Measurements from ENCODE around the gene CREG1. TPM values are rescaled to one million over a fixed set of nuclear protein-coding genes. Genes with fewer than 3 reads are reported as not detected.

The CREG1 gene
- total RNA-seq, 1 donor: 34.1 TPM

DNA sequence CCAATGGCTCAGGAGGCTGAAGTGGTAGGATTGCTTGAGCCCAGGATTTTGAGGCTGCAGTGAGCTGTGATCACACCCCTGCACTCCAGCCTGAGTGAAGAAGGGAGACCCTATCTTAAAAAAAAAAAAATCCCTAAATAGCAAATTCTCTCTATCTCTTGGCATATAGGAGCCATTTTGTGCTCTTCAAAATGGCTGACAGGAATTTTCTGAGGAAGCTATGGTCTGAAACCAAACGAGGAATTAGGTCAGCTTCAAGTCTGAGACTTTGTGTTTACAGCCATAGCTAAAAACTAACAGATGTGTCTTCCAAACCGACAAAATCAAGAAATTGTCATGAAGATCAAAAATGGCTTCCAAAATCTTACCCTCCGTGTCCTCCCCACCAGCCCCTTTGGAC is 45.8 kb downstream of the CREG1 start:
- no peak for DNase-seq (ENCODE audit: low read depth)
- H3K4me3 ChIP-seq (ENCODE audit: low read depth, low read length): no peak overlapping the region
- TF ChIP-seq, protein P1, sequence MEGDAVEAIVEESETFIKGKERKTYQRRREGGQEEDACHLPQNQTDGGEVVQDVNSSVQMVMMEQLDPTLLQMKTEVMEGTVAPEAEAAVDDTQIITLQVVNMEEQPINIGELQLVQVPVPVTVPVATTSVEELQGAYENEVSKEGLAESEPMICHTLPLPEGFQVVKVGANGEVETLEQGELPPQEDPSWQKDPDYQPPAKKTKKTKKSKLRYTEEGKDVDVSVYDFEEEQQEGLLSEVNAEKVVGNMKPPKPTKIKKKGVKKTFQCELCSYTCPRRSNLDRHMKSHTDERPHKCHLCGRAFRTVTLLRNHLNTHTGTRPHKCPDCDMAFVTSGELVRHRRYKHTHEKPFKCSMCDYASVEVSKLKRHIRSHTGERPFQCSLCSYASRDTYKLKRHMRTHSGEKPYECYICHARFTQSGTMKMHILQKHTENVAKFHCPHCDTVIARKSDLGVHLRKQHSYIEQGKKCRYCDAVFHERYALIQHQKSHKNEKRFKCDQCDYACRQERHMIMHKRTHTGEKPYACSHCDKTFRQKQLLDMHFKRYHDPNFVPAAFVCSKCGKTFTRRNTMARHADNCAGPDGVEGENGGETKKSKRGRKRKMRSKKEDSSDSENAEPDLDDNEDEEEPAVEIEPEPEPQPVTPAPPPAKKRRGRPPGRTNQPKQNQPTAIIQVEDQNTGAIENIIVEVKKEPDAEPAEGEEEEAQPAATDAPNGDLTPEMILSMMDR (IDR thresholded peaks at IDR 0.05; ENCODE audit: insufficient read depth, low read depth, low read length): no peak

DNA sequence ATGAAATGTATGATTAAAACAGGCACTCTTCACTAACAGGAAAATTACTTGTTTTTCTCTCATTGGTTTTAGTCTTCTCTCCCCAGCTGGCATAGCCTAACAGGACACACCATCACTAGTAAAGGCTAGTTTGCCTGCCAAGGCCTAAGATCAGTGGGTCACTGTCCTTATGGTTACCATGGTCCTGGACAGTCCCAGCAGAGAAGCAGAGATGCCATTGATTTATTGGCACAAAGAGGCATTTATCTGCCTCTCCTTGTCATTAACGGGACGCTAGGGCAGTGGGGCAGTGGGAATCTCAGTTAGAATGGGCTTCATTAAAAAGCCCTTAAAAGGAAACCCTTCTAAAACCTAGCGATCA is 49.1 kb downstream of the CREG1 start:
- no peak overlapping the region for H3K4me3 ChIP-seq (ENCODE audit: low read depth, low read length)
- TF ChIP-seq, protein P1 (IDR thresholded peaks at IDR 0.05; ENCODE audit: insufficient read depth, low read depth, low read length): no peak
- no peak for DNase-seq (ENCODE audit: low read depth)

DNA sequence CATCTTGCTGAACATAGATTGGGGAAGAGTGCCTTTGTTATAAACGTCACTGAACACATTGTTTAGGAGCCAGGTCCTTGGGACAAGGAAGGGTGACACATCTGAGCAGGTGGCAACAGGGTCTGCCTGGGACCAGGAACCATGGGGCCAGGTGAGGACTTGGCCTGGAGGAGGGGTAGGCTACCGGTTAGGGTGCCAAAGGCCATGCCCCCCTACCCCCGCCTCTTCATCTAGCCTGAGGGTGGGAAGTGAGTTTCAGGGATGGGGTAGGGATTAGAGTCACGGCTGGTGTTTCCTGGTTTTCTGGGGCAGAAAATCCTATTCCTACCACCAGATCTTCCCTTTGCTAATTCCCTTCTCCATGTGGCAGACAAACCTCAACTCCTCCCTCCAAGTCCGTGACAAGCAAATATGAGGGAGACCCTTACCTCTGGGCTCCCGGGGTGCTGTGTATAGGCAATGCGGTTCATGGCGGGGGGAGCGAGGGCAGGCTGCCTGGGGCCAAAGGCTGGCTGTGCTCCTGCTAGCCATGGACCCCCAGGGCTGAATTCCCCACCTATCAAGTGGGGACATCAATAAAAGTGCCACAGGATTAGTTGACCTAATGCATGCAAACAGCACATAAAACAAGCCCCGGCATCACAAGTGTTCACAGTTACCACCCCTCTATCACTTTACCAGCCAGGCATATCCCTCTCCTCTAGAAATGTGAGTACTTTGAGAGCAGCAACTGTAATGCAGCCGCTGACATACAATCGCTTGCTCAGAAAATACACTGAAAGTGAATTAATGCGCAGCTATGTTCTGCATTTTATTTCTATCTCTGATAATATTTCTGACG is 49.7 kb downstream of the CREG1 start:
- H3K4me3 ChIP-seq (ENCODE audit: low read depth, low read length): no peak overlapping the region
- TF ChIP-seq, protein P1 (IDR thresholded peaks at IDR 0.05; ENCODE audit: insufficient read depth, low read depth, low read length): no peak
- no peak for DNase-seq (ENCODE audit: low read depth)

DNA sequence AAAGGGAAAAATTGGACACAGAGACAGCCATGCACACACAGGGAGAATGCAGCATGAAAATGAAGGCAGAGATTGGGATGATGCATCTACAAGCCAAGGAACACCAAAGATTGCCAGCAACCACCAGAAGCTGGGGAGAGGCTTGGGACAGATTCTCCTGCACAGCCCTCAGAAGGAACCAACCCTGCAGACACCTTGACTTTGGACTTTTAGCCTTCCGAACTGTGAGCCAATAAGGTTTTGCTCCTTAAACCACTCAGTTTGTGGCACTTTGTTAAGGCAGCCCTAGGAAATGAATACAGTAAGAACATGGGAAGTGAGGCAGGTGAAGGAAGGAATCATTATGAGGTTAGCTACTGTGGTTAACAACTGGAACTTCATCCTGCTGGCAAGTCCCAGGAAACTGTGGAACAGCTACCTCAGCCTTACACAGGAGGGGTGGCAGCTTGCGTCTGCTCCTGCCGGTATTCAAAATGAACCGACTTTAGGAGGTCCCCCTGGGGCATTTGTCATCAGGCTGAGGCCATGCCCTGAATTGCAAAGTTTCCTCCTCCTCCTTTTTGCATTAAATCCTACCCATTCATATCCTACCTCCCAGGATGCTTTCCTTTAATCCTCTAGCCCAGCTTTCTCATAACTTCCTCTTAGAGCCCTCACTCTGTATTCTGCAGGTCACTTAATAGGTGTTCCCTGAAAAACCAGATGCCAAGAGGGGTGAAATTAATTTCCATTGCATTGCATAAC is 50.7 kb downstream of the CREG1 start:
- DNase-seq (ENCODE audit: low read depth): no peak
- TF ChIP-seq, protein P1 (IDR thresholded peaks at IDR 0.05; ENCODE audit: insufficient read depth, low read depth, low read length): no peak
- no peak overlapping the region for H3K4me3 ChIP-seq (ENCODE audit: low read depth, low read length)

DNA sequence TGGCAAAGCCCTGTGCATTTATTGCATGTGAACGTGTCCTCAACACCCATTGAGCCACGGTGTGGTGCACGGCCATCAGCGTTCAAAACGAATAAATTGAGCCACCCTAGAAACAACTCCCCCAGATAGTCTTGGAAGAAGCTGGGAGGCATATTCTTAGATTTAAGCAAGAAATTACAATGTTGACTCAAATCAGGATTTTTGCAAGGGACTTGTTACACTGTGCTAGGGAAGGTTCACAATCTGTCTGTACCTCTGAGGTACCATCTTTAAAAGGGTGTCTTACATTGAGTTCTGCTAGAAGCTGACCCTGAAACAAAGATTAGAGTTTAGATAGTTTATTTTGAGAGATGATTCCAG is 51.4 kb downstream of the CREG1 start:
- no peak for DNase-seq (ENCODE audit: low read depth)
- no peak overlapping the region for H3K4me3 ChIP-seq (ENCODE audit: low read depth, low read length)
- TF ChIP-seq, protein P1 (IDR thresholded peaks at IDR 0.05; ENCODE audit: insufficient read depth, low read depth, low read length): no peak

DNA sequence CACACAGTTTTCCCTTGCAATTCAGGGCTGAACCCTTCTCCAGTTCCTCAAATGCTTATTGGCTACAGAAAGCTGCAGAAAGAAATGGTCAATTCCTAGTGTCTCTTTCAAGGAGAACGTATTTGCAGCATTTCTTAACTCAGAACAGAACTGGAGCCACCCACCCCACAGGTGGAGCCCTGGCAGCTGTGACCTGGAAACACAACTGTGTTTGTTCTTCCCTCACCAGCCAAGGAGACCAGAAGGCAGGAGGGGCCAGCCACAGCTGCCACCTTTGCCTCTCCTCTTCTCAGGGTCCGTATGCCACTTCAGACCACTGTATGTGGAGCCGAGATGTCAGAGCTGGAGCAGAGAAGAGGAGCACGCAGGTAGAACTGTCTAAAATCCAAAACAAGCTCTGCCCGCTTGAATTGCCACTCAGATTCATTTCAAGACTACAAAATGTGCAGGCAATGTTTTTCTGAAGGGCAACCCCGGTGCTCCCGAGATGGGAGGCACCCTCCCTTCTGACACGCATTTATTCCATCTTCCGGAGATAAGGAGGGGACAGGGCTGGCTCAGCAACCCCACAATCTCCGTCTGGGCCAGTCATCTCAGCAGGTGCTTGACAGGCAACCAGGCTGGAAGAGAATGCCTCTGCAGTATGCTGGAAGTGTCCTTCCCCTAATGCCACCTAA is 51.9 kb downstream of the CREG1 start:
- TF ChIP-seq, protein P1 (IDR thresholded peaks at IDR 0.05; ENCODE audit: insufficient read depth, low read depth, low read length): no peak
- DNase-seq (ENCODE audit: low read depth): no peak
- no peak overlapping the region for H3K4me3 ChIP-seq (ENCODE audit: low read depth, low read length)
